Bronchial epithelial cell (primary cell): ENCODE measurements around the gene DDX27. TPM values are rescaled to one million over a fixed set of nuclear protein-coding genes. Genes with fewer than 3 reads are reported as not detected.

Experiments
- DNase-seq: peaks from one replicate; pipeline ENCODE4 v3.0.0-alpha.2; 2010; ENCODE audit warnings: low read depth
- FAIRE-seq: peaks from 2 replicates; lab custom pipeline; 2011; peaks lifted over from hg19 to GRCh38; lab: Jason Lieb, UNC
- H3K27me3 ChIP-seq: 2 replicates; pipeline ENCODE4 v1.5.1; 2011; ENCODE audit warnings: low read length; ENCODE audit not compliant: control insufficient read depth, insufficient read depth
- H3K36me3 ChIP-seq: 2 replicates; pipeline ENCODE4 v1.5.1; 2011; ENCODE audit warnings: low read length; ENCODE audit not compliant: control insufficient read depth, insufficient read depth
- H3K4me3 ChIP-seq: 2 replicates; pipeline ENCODE4 v1.5.1; 2011; ENCODE audit warnings: mild to moderate bottlenecking, low read depth, low read length, control low read depth
- CTCF ChIP-seq: IDR thresholded peaks from 2 replicates; pipeline ENCODE4 v1.5.1; 2011; ENCODE audit warnings: mild to moderate bottlenecking, moderate library complexity, low read length, control low read depth, inconsistent platforms; ENCODE audit not compliant: insufficient read depth, severe bottlenecking
- total RNA-seq: library from RNA; depleted of rRNA; stranded (reverse); fragments of >200 nt; gene quantifications from 2 replicates; pipeline ENCODE4 v1.2.1, GENCODE V29; 2014

The DDX27 gene
- total RNA-seq, 1 donor from 2014 or later = 49.8 TPM

- no peak overlapping the region for H3K4me3 ChIP-seq
- no peak for DNase-seq
- H3K36me3 ChIP-seq = peaks cover 41% of the 10 kb centered on the region
- TF ChIP-seq CTCF = no peak
- FAIRE-seq = no peak
- no peaks in the 10 kb centered on the region for H3K27me3 ChIP-seq
Observed at GRCh38 chr20:49228676-49229075, 9.5 kb downstream of the DDX27 start.

DNA sequence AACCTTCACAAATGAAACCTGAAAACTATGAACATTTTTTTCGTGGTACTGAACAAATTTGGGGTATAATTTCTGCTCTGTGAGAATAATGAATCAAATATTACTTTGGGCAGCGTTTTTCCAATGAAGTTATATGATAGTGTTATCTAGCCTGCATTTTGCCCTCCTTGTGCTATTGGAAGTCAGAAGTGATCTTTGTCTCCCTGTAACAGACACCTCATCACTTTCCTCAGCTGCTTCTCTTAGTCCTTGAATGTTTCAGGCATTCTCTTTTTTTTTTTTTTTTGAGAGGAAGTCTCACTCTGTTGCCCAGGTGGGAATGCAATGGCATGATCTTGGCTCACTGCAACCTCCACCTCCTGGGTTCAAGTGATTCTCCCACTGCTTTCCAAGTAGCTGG is 10.2 kb downstream of the DDX27 start:
- H3K36me3 ChIP-seq = peaks cover 37% of the 10 kb centered on the region
- FAIRE-seq = no peak
- DNase-seq = no peak
- TF ChIP-seq CTCF = no peak
- no peak overlapping the region for H3K4me3 ChIP-seq
- H3K27me3 ChIP-seq = no peaks in the 10 kb centered on the region

- H3K36me3 ChIP-seq = peaks cover 40% of the 10 kb centered on the region
Observed at GRCh38 chr20:49230021-49230420, 10.8 kb downstream of the DDX27 start.

GRCh38 chr20:49230561-49231133 is 11.4 kb downstream of the DDX27 start:
- H3K27me3 ChIP-seq = no peaks in the 10 kb centered on the region
- FAIRE-seq = no peak
- DNase-seq = no peak
- H3K36me3 ChIP-seq = peaks cover 41% of the 10 kb centered on the region
- no peak overlapping the region for H3K4me3 ChIP-seq
- no peak for TF ChIP-seq CTCF

More at GRCh38 chr20:49230021-49230420, 10.8 kb downstream of the DDX27 start:
- Histone ChIP-seq H3K4me3 (no peak overlapping the region), H3K27me3 (no peaks in the 10 kb centered on the region)
- TF ChIP-seq CTCF = no peak
- FAIRE-seq (no peak), DNase-seq (no peak)

DNA sequence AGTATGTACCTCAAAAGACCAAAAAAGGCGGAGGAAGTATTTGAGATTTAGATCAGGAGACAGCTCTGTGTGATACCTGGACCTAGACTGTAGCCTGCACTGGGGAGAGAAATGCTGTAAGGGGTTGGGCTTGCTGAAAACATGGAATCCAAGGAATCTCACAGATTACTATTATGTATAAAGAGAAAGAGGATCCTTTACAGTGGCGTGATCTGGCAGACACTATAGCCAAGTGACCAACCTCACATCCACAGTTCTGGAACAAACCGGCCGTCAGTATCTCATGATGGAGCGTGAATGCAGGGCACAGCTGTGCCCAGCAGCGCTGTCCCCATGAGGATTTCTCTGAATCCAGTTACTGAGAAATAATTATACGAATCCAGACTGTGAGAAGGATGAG is 12.3 kb downstream of the DDX27 start:
- Histone ChIP-seq H3K27me3 (no peaks in the 10 kb centered on the region), H3K36me3 (peaks cover 38% of the 10 kb centered on the region), H3K4me3 (no peak overlapping the region)
- no peak for TF ChIP-seq CTCF
- FAIRE-seq = no peak
- DNase-seq = no peak

DNA sequence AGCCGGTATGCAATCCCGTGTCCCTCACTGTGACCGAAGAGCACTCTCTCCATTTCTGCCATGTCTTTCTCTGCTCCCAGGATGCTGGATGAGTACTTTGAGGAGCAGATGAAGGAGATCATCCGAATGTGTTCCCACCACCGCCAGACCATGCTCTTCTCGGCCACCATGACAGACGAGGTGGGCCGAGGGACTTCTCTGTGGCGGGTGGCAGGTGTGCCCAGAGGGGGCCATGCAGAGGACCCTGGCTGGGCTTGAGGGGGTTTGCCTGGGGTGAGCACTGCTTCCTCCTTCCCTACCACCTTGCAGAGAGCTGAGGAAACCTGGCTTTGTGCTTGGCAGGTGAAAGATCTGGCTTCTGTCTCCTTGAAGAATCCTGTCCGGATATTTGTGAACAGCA is 14.0 kb downstream of the DDX27 start:
- Histone ChIP-seq H3K4me3 (no peak overlapping the region), H3K36me3 (peaks cover 40% of the 10 kb centered on the region), H3K27me3 (no peaks in the 10 kb centered on the region)
- FAIRE-seq (no peak), DNase-seq (no peak)
- no peak for TF ChIP-seq CTCF
